GM19452 (cell line): ENCODE results near the gene TXNDC2.
"Not testable (repeated sequence)": the region's sequence is repeated elsewhere in the genome, so short reads cannot be mapped to it uniquely, and the experiment has no call there.

Source experiments
- ATAC-seq: cut with Tn5 transposase; IDR thresholded peaks from one replicate; pipeline ENCODE4 v1.9.1; 2021; ENCODE audit not compliant: unreplicated experiment

The TXNDC2 gene

GRCh38 chr18:9878783-9879242 is 7.0 kb upstream of the TXNDC2 start:
- no peak for ATAC-seq

DNA sequence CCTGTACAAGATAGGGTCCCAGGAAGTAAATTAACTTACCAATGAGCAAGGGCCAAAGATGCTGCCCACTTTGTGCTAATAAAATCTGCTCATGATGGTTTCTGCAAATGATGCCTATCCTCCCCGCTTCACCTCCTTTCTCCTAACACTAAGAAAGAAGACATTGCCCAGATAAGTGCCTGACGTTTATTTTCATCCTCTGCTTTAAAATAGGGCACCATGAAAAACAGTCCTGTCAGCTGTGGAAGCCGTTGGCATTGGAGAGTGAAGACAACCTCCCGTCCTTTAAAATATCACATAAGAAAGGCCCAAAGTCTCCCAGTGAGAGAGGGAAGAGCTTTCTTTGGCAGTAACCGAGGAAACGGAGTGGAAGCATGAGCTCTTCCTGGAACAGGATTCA is 1.7 kb upstream of the TXNDC2 start:
- ATAC-seq = no peak

- ATAC-seq = no peak
Observed at GRCh38 chr18:9884532-9885140, 1.1 kb upstream of the TXNDC2 start.

GRCh38 chr18:9886005-9886348 is 204 bp downstream of the TXNDC2 start:
- ATAC-seq = no peak

GRCh38 chr18:9887992-9888391 is 2.2 kb downstream of the TXNDC2 start:
- no peak for ATAC-seq

DNA sequence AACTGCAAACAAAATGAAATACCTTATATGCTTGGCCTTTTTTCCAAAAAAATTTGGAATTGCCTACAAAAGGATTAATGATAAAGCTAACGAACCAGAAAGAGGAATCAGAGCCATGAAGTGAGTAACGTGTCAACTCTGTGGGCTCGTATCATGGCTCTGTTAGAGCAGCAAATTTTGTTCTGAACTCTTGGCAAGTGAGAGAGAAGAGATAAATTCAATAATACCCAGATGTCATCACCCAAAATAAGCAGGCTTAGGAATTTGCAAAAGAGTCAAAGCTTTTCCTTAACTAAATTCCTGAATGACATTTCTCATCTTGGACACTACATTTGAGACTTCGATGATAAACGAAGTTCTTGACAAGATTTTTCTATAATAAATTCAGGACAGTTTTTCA is 4.4 kb downstream of the TXNDC2 start:
- no peak for ATAC-seq

- no peak for ATAC-seq
Observed at GRCh38 chr18:9890957-9891356, 5.2 kb downstream of the TXNDC2 start.

GRCh38 chr18:9891515-9891914 is 5.7 kb downstream of the TXNDC2 start:
- ATAC-seq = not testable (repeated sequence)

DNA sequence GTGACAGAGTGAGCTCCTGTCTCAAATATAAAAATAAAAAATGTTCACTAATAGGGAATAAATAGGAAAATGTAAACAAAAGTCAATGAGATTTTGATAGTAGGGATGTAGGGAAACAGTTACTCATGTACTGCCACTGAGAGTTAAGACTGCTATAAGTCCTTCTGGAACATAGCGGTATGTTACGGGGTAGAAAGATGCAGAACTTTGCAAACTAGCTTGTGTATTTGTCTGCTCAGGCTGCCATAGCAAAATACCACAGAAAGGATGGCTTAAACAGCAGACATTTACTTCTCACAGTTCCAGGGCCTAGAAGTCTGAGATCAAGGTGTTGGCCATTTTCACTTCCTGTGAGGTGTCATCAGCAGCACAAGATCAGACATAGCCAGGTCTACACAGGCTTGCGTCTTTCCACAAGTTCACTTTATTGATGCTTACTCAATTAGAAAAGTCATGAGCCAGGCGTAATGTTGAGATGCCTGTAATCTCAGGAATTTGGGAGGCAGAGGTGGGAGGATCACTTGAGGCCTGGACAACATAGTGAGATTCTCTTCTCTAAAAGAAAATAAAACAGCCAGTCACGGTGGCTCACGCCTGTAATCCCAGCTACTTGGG is 8.8 kb downstream of the TXNDC2 start:
- no peak for ATAC-seq

GRCh38 chr18:9897129-9897528 is 11.4 kb downstream of the TXNDC2 start:
- no peak for ATAC-seq

DNA sequence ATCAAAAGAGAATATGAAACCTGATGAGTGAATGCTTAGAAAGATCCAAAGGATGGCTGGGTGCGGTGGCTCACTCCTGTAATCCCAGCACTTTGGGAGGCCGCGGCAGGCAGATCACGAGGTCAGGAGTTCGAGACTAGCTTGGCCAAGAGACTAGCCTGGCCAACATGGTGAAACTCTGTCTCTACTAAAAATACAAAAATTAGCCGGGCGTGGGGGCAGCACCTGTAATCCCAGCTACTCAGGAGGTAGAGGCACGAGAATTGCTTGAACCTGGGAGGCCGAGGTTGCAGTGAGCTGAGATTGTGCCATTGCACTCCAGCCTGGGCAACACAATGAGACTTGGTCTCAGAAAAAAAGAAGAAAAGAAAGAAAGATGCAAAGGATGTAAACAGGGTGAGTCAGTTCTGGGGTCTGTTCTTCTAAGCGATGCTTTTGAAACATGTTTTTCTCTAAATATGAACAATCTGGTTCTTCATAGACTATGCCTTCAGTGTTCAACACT is 12.1 kb downstream of the TXNDC2 start:
- not testable (repeated sequence) for ATAC-seq

DNA sequence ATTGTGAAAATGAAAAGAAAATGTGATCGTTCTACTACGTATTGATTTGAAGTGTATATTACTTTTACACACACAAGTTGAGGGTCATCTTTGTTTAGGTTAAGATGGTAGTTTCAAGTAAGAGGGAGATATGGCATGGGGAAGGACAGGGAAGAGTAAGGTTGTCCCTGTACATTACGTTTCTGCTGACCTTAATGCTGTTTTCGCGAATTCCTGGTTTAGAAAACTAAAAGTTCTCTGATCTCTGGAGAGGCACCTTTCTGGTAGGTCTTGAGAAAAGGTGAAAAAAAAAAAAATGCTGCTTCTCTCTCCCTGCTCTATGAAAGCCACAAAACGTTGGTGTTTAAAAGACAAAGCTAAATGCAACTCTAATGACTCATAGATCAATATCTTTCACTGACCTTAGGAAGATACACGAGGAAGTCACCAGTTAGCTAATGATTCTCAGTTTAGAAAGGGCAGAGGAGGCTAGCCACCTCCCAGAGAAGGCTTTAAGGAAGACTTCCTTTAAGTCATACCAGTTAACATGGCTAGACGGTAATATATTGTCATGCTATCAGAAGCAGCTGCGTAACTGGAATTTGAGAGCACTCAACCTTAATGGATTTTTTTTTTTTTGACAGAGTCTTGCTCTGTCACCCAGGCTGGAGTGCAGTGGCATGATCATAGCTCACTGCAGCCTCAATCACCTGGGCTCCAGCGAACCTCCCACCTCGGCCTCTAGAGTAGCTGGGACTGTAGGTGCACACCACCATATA is 13.2 kb downstream of the TXNDC2 start:
- ATAC-seq = no peak

- not testable (repeated sequence) for ATAC-seq
Observed at GRCh38 chr18:9899550-9899930, 13.8 kb downstream of the TXNDC2 start.

DNA sequence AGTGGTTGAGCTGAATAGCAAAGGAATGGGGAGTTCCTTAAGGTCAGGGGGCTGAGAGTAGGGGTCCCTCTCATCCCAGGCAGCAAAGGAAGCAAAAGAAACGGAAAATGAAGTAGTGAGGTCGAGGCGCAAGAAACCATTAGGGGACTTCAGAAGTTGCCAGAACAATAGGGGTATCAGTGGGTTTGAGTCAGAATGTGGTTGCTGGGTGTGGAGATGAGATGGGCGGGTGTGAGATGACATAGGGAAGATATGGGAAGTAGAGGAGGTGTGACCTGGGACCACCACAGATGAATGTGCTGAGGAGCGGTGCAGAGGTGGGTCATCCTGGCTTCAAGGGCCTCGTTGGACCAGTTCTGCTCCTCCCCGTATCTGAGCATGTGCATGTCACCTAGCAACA is 14.9 kb downstream of the TXNDC2 start:
- no peak for ATAC-seq

DNA sequence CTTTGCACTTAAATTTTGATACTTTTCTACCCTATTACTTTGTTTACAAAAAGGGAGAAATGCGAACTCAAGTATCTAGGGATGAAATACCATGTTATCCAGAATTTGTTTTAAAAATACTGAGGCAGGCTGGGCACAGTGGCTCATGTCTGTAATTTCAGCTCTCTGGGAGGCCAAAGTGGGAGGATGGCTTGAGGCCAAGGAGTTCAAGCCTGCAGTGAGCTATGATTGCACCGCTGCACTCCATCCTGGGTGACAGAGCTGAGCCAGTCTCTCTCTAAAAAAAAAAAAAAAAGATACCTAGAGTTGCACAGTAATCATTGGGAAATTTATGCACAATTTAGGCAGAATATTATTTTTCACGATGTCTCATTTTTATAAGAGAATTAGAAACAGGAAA is 15.6 kb downstream of the TXNDC2 start:
- ATAC-seq = no peak

- not testable (repeated sequence) for ATAC-seq
Observed at GRCh38 chr18:9902264-9902663, 16.5 kb downstream of the TXNDC2 start.

GRCh38 chr18:9902832-9903231 is 17.1 kb downstream of the TXNDC2 start:
- ATAC-seq = no peak

GRCh38 chr18:9905401-9905922 is 19.7 kb downstream of the TXNDC2 start:
- ATAC-seq = no peak

DNA sequence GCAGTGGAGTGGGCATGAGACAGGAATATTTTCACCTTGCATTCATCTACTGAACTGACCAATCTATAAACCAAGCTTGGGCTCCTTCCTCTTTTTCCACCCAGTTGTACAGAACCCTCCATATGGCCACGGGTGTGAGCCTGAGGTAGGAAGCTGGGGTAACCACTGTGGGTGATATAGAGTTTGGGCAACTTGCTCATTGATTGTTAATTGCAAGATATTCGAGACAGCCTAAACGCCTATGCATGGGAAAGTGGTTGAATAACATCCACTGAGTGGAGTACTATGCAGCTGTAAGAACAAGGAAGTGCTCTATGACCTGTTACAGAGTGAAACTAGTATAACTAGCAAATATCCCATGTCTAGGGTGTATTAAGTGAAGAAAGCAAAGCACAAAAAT is 20.7 kb downstream of the TXNDC2 start:
- no peak for ATAC-seq

- no peak for ATAC-seq
Observed at GRCh38 chr18:9907867-9908266, 22.1 kb downstream of the TXNDC2 start.

- no peak for ATAC-seq
Observed at GRCh38 chr18:9910071-9910470, 24.3 kb downstream of the TXNDC2 start.

DNA sequence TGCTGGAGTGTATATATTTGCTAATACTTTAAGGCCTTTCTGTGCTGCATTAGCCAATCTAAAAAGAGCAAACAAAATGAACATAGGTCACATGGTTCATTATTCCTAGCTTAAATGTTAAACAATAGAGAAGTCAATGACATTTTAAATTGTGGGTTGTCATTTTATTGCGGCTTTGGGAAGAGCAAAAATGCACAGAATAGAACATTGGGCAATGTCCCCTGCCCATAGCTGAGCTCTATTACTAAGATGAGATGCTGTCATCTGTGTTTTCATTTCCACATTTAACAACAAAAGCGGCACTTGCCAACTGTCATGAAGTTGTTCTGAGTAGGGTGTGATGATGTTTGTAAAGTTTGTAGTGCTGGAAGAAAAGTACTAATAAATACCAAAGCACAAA is 24.9 kb downstream of the TXNDC2 start:
- ATAC-seq = no peak
